Measurements from ENCODE around the gene CSAD. TPM values are rescaled to one million over a fixed set of nuclear protein-coding genes. Genes with fewer than 3 reads are reported as not detected.

CSAD gene
- total RNA-seq, 1 experiment from 2014 or later: 15.4 TPM

GRCh38 chr12:53152390-53152789, 28.3 kb downstream of the CSAD start:
- no peak overlapping the region for H3K4me3 ChIP-seq (ENCODE audit: low read depth in 2 of 2, low read length in 2 of 2)
- CTCF ChIA-PET: no interaction called here
- H3K27me3 ChIP-seq (ENCODE audit: control insufficient read depth, insufficient read depth, low read length): no peaks in the 10 kb centered on the region
- H3K27ac ChIP-seq (ENCODE audit: low read length): no peak overlapping the region
- no peaks in the 10 kb centered on the region for H3K9me3 ChIP-seq (ENCODE audit: control insufficient read depth, insufficient read depth, low read depth, low read length)
- DNase-seq (ENCODE audit: low read depth, low spot score) (no peak), ATAC-seq (no peak)
- no TSS peak for BruUV-seq (replicated peaks)
- TF ChIP-seq TCF7L2 (IDR thresholded peaks at IDR 0.05; ENCODE audit: low read depth, low read length) (no peak), SIN3A (IDR thresholded peaks at IDR 0.05; ENCODE audit: borderline replicate concordance, insufficient read depth, low read depth, low read length) (no peak), POLR2AphosphoS5 (IDR thresholded peaks at IDR 0.05; ENCODE audit: low read depth, low read length) (no peak), CTCF (IDR thresholded peaks at IDR 0.05) (no peak)
- TF ChIP-seq, protein P1, sequence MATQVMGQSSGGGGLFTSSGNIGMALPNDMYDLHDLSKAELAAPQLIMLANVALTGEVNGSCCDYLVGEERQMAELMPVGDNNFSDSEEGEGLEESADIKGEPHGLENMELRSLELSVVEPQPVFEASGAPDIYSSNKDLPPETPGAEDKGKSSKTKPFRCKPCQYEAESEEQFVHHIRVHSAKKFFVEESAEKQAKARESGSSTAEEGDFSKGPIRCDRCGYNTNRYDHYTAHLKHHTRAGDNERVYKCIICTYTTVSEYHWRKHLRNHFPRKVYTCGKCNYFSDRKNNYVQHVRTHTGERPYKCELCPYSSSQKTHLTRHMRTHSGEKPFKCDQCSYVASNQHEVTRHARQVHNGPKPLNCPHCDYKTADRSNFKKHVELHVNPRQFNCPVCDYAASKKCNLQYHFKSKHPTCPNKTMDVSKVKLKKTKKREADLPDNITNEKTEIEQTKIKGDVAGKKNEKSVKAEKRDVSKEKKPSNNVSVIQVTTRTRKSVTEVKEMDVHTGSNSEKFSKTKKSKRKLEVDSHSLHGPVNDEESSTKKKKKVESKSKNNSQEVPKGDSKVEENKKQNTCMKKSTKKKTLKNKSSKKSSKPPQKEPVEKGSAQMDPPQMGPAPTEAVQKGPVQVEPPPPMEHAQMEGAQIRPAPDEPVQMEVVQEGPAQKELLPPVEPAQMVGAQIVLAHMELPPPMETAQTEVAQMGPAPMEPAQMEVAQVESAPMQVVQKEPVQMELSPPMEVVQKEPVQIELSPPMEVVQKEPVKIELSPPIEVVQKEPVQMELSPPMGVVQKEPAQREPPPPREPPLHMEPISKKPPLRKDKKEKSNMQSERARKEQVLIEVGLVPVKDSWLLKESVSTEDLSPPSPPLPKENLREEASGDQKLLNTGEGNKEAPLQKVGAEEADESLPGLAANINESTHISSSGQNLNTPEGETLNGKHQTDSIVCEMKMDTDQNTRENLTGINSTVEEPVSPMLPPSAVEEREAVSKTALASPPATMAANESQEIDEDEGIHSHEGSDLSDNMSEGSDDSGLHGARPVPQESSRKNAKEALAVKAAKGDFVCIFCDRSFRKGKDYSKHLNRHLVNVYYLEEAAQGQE (IDR thresholded peaks at IDR 0.05; ENCODE audit: insufficient read depth in 1 of 2, low read depth in 2 of 2, low read length in 1 of 2): no peak
- in situ Hi-C loops (cut with HindIII; ENCODE audit: low pct_unique_long_range_greater_than_20kb, low sequenced_read_pairs) (no loop called here), intact Hi-C loops (cut with micrococcal nuclease; ENCODE audit: unreplicated experiment) (loop anchor here (10.0 kb wide), 1 partner anchor 88 kb away; no protein-coding TSS in a partner anchor)
- no peaks in the 10 kb centered on the region for H3K36me3 ChIP-seq (ENCODE audit: control insufficient read depth, insufficient read depth, low read length)
- POLR2A ChIA-PET: no interaction called here
- H3K4me1 ChIP-seq (ENCODE audit: control insufficient read depth, insufficient read depth, low read length): no peaks in the 10 kb centered on the region

DNA sequence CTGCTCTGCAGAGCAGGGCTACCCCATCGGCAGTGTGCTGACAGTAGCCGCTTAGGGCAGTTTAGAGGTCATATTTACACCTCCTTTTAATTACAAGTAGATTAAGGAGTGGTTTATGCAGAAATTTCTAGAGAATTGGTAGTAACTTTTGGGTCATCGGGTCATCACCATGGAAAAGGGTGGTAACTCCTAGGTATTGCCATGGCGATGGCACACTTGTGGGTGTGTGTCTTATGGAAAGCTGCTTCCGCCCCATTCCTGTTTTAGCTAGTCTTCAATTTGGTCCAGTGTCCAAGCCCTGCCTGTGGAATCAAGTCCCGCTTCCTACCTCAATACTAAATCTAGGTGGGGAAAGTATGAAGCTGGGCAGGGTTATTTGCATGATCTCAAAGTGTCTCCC, 29.7 kb downstream of the CSAD start:
- Histone ChIP-seq H3K4me3 (ENCODE audit: low read depth in 2 of 2, low read length in 2 of 2) (no peak overlapping the region), H3K27me3 (ENCODE audit: control insufficient read depth, insufficient read depth, low read length) (no peaks in the 10 kb centered on the region), H3K4me1 (ENCODE audit: control insufficient read depth, insufficient read depth, low read length) (no peaks in the 10 kb centered on the region), H3K27ac (ENCODE audit: low read length) (no peak overlapping the region), H3K36me3 (ENCODE audit: control insufficient read depth, insufficient read depth, low read length) (no peaks in the 10 kb centered on the region), H3K9me3 (ENCODE audit: control insufficient read depth, insufficient read depth, low read depth, low read length) (no peaks in the 10 kb centered on the region)
- ChIA-PET CTCF (interaction anchor here (0.6 kb wide), 1 partner anchor 9 kb away, joined by 4 read pairs; no protein-coding TSS in a partner anchor), POLR2A (no interaction called here)
- intact Hi-C loops (cut with micrococcal nuclease; ENCODE audit: unreplicated experiment) (loop anchor here (10.0 kb wide), 1 partner anchor 86 kb away; no protein-coding TSS in a partner anchor), in situ Hi-C loops (cut with HindIII; ENCODE audit: low pct_unique_long_range_greater_than_20kb, low sequenced_read_pairs) (no loop called here)
- ATAC-seq (no peak), DNase-seq (ENCODE audit: low read depth, low spot score) (no peak)
- TF ChIP-seq TCF7L2 (IDR thresholded peaks at IDR 0.05; ENCODE audit: low read depth, low read length) (no peak), POLR2AphosphoS5 (IDR thresholded peaks at IDR 0.05; ENCODE audit: low read depth, low read length) (no peak), CTCF (IDR thresholded peaks at IDR 0.05) (no peak), SIN3A (IDR thresholded peaks at IDR 0.05; ENCODE audit: borderline replicate concordance, insufficient read depth, low read depth, low read length) (no peak)
- TF ChIP-seq, protein P1 (IDR thresholded peaks at IDR 0.05; ENCODE audit: insufficient read depth in 1 of 2, low read depth in 2 of 2, low read length in 1 of 2): no peak
- BruUV-seq (replicated peaks): no TSS peak
